MCF 10A (cell line): ENCODE data around the gene IFIT5. TPM values are rescaled to one million over a fixed set of nuclear protein-coding genes. Genes with fewer than 3 reads are reported as not detected.
A peak's percentile ranks its signal among the peaks of the same experiment; 100 is the strongest.

Experiments used
- BruUV-seq: library from RNA; stranded (reverse); fragments of 400-500 nt; replicated peaks from 2 replicates; lab custom pipeline; 2021; lab: Mats Ljungman, UMichigan
- CTCF ChIA-PET: fragments of 300-600 bp; sonication (Branson Sonifier 250); formaldehyde crosslinking; extraction: SDS; loops from one replicate; lab custom pipeline; 2021; ENCODE audit warnings: antibody characterized with exemption, inconsistent platforms; lab: Yijun Ruan, JAX
- POLR2A ChIA-PET: fragments of 300-600, 350-650 bp; sonication (Branson Sonifier 250); formaldehyde crosslinking; extraction: SDS; loops from one replicate; lab custom pipeline; 2020; ENCODE audit warnings: antibody characterized with exemption, inconsistent platforms; lab: Yijun Ruan, JAX
- DNase-seq: peaks from one replicate; pipeline ENCODE4 v3.0.0-alpha.2; 2018; ENCODE audit not compliant: unreplicated experiment
- H3K27ac Mint-ChIP-seq: one replicate; pipeline ENCODE4 v1.8.0; 2022; ENCODE audit warnings: mild to moderate bottlenecking, low read depth, mixed read lengths; ENCODE audit not compliant: unreplicated experiment
- H3K27me3 Mint-ChIP-seq: one replicate; pipeline ENCODE4 v1.8.0; 2022; ENCODE audit warnings: mixed read lengths; ENCODE audit not compliant: insufficient read depth, unreplicated experiment
- H3K36me3 Mint-ChIP-seq: one replicate; pipeline ENCODE4 v1.8.0; 2022; ENCODE audit warnings: mild to moderate bottlenecking, moderate library complexity, mixed read lengths; ENCODE audit not compliant: insufficient read depth, unreplicated experiment
- H3K4me1 Mint-ChIP-seq: one replicate; pipeline ENCODE4 v1.8.0; 2022; ENCODE audit warnings: mixed read lengths; ENCODE audit not compliant: insufficient read depth, unreplicated experiment
- H3K4me3 Mint-ChIP-seq: one replicate; pipeline ENCODE4 v1.8.0; 2022; ENCODE audit warnings: mild to moderate bottlenecking, moderate library complexity, mixed read lengths; ENCODE audit not compliant: unreplicated experiment
- H3K9me3 Mint-ChIP-seq: one replicate; pipeline ENCODE4 v1.8.0; 2022; ENCODE audit warnings: mixed read lengths; ENCODE audit not compliant: unreplicated experiment
- intact Hi-C: fragments of 100-400 bp; cut with micrococcal nuclease; formaldehyde crosslinking; loops from 2 replicates; pipeline ENCODE4 v1.14.1; 2022
- total RNA-seq: library from RNA; stranded (reverse); gene quantifications from 2 replicates; pipeline ENCODE4 v1.2.3, GENCODE V29; 2022
- TF ChIP-seq, protein P1 (sequence below): fragments of 200-600 bp; IDR thresholded peaks from one replicate; pipeline ENCODE4 v1.8.0; 2022; ENCODE audit warnings: antibody characterized with exemption, mild to moderate bottlenecking; ENCODE audit not compliant: unreplicated experiment

Gene IFIT5
- total RNA-seq, 1 experiment from 2014 or later, result 11.2 TPM

DNA sequence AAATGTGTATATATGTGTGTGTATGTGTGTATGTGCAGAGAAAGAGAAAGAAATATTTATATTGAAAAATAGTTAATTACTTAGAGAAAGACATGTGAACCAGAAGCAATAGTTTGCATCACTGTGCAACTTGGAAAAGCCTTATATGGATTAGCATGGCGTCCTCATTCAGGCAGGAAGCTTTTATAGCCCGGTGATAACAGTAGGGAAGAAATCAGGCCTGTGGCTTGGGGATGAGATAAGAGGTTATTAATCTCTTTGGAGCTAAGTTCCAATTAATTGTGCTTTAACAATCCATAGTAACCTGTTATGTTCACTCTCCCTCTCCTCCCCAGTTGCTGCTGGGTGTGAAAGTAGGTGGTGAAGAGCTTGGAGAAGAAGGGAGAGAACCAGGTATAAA, 36.5 kb downstream of the IFIT5 start:
- POLR2A ChIA-PET, result no interaction called here
- CTCF ChIA-PET, result interaction anchor here (0.6 to 0.8 kb wide), 2 partner anchors 14 to 16 kb away, joined by 3 read pairs; no protein-coding TSS in a partner anchor
- BruUV-seq, result no TSS peak

DNA sequence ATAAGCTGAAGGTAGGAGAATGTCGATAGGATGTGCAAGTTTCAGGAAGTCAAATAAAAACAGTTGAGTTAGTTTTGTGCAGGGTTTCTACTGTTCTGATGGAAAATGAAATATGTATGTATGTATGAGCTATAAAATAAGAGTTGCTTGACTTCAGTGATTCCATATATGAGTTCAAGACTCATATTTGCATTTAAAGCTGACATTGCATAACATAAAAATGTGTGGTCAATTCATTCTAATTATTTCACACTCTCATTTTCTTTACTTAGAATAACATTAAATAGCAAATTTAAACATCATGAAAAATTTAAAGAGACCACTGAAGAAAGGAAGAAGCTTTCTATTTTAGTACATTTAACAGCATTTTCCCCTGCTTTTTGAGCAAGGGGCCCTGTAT, 37.8 kb downstream of the IFIT5 start:
- Mint-ChIP-seq H3K9me3 (peaks cover 8% of the 10 kb centered on the region), H3K4me1 (peaks cover 7% of the 10 kb centered on the region), H3K27ac (no peak overlapping the region), H3K36me3 (no peaks in the 10 kb centered on the region), H3K27me3 (no peaks in the 10 kb centered on the region), H3K4me3 (no peak overlapping the region)
- POLR2A ChIA-PET, result interaction anchor here (1.6 kb wide), 1 partner anchor 11 kb away, joined by 3 read pairs; no protein-coding TSS in a partner anchor
- CTCF ChIA-PET, result interaction anchor here (0.8 to 1.4 kb wide), 3 partner anchors 14 to 102 kb away, joined by 3 to 4 read pairs (median 3); no protein-coding TSS in a partner anchor
- no TSS peak for BruUV-seq
- intact Hi-C loops, result no loop called here
- DNase-seq, result no peak
- TF ChIP-seq, protein P1, sequence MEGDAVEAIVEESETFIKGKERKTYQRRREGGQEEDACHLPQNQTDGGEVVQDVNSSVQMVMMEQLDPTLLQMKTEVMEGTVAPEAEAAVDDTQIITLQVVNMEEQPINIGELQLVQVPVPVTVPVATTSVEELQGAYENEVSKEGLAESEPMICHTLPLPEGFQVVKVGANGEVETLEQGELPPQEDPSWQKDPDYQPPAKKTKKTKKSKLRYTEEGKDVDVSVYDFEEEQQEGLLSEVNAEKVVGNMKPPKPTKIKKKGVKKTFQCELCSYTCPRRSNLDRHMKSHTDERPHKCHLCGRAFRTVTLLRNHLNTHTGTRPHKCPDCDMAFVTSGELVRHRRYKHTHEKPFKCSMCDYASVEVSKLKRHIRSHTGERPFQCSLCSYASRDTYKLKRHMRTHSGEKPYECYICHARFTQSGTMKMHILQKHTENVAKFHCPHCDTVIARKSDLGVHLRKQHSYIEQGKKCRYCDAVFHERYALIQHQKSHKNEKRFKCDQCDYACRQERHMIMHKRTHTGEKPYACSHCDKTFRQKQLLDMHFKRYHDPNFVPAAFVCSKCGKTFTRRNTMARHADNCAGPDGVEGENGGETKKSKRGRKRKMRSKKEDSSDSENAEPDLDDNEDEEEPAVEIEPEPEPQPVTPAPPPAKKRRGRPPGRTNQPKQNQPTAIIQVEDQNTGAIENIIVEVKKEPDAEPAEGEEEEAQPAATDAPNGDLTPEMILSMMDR, result no peak

More for the DNA sequence above, 36.5 kb downstream of the IFIT5 start:
- Mint-ChIP-seq H3K9me3 (peaks cover 16% of the 10 kb centered on the region), H3K4me1 (peaks cover 7% of the 10 kb centered on the region), H3K27me3 (no peaks in the 10 kb centered on the region), H3K36me3 (no peaks in the 10 kb centered on the region), H3K27ac (no peak overlapping the region), H3K4me3 (no peak overlapping the region)
- TF ChIP-seq, protein P1, result no peak
- DNase-seq, result no peak
- intact Hi-C loops, result no loop called here

DNA sequence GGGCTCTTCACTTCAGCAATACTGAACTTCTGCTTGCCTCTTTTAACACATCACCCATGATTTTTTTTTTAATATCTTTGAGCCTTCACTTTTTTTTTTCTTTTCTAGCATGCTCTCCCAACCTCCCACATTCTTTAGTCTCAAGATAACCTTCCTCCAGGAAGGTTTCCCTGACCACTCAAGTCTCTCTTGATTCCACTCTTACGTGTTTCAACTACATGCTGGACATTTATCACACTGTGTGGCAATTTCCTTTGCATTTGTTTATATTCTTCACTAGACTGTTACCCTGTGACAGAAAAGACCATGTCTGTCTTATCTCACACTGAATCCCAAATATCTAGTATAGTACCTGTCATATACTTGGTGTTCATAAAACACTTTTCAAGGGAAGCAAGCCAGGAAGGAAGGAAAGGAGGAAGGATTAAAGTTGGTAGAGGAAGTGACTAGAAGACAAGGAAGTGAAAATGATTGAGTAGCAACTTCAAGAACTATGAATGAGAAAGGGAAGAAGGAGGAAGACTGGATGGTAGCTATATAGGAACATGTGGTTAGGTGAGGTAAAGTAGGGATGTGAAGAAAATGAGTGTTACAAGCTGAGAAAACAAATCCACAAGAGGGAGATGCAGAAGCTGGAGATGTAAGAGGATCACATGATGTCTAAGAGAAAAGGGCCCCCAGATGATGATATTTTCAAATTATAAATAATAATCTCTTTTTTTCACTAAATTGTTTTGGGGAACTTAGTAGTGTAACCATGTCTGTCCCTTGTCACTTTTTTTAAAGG, 40.4 kb downstream of the IFIT5 start:
- no peak overlapping the region for H3K4me3 Mint-ChIP-seq
- no TSS peak for BruUV-seq
- ChIA-PET POLR2A (interaction anchor here (0.6 to 1.8 kb wide), 4 partner anchors 11 to 251 kb away, joined by 3 to 5 read pairs (median 3); no protein-coding TSS in a partner anchor), CTCF (interaction anchor here (0.6 kb wide), 2 partner anchors 108 kb away, joined by 3 read pairs; no protein-coding TSS in a partner anchor)
- H3K27me3 Mint-ChIP-seq, result no peaks in the 10 kb centered on the region
- H3K27ac Mint-ChIP-seq, result peak overlapping the region; percentile 0
- no peaks in the 10 kb centered on the region for H3K9me3 Mint-ChIP-seq
- H3K4me1 Mint-ChIP-seq, result peaks cover 27% of the 10 kb centered on the region
- TF ChIP-seq, protein P1, result no peak
- intact Hi-C loops, result no loop called here
- no peaks in the 10 kb centered on the region for H3K36me3 Mint-ChIP-seq
- no peak for DNase-seq

DNA sequence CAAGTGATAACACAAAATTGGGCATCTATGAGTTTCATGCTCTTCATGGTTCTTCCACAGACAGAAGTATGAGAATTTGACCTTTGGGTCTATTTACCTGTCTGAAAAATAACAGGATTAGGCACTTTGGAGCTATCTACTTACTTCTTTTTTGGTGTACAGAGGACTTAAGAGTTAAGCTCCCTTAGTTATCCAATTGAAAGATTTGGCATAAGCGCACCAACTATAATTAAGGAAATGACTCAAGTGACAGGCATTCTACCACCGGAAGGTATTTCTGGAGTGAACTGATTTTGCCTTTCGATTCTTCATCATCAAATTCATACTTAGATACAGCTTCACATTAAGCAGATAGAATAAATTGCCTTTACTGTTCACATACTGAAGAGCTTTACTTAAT, 43.9 kb downstream of the IFIT5 start:
- TF ChIP-seq, protein P1, result no peak
- BruUV-seq, result no TSS peak
- Mint-ChIP-seq H3K9me3 (no peaks in the 10 kb centered on the region), H3K36me3 (no peaks in the 10 kb centered on the region), H3K27me3 (no peaks in the 10 kb centered on the region), H3K4me1 (peaks cover 27% of the 10 kb centered on the region), H3K27ac (peak overlapping the region; percentile 37), H3K4me3 (no peak overlapping the region)
- intact Hi-C loops, result no loop called here
- POLR2A ChIA-PET, result interaction anchor here (0.9 to 3.8 kb wide), 6 partner anchors 9 to 243 kb away, joined by 3 to 23 read pairs (median 6); partner anchors contain the start of gene KIF20B
- CTCF ChIA-PET, result interaction anchor here (0.8 to 1.1 kb wide), 2 partner anchors 24 to 94 kb away, joined by 3 read pairs; no protein-coding TSS in a partner anchor
- DNase-seq, result peak; percentile 53
